GM12874 (cell line): ENCODE data around the gene TRPT1.

Experiments
- CTCF ChIP-seq: IDR thresholded peaks from 2 replicates; pipeline ENCODE4 v1.5.1; 2011; ENCODE audit warnings: low read depth, mild to moderate bottlenecking, control low read depth, low read length, moderate library complexity; ENCODE audit not compliant: insufficient read depth

The TRPT1 gene

GRCh38 chr11:64229090-64229743, 3.2 kb upstream of the TRPT1 start:
- no peak for TF ChIP-seq CTCF

DNA sequence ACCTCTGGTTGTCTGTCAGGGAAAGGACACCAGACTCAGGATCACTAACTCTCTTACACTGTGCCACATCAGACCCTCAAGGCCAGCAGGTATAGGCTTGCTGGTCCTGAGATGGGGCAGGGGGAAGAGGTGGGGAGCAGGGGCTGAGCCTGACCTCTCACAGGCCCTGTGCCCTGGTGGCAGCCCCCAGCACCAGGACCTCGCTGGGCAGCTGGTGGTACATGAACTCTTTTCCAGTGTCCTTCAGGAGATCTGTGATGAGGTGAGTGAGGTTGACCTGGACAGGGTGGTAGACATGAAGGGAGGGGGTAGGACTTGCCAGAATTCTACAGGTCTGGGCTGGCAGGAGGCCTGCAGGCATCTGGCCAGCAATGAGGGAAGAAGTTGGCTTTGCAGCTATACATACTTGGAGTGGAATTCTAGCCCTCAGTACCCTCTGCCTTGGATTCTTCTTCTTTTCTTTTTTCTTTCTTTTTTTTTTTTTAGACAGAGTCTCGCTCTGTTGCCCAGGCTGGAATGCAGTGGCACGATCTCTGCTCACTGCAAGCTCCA, 1.5 kb upstream of the TRPT1 start:
- TF ChIP-seq CTCF, result no peak

DNA sequence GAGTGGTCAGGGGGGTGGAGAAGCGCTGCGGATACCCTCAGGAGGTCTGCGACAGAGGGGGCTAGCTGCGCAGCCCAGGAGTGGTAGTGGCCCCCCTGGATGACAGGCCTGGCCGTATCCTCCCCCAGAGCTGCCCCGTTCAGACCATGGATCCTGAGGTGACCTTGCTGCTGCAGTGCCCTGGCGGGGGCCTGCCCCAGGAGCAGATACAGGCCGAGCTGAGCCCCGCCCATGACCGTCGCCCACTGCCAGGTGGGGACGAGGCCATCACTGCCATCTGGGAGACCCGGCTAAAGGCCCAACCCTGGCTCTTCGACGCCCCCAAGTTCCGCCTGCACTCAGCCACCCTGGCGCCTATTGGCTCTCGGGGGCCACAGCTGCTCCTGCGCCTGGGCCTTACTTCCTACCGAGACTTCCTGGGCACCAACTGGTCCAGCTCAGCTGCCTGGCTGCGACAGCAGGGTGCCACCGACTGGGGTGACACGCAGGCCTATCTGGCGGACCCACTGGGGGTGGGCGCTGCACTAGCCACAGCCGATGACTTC, 593 bp upstream of the TRPT1 start:
- TF ChIP-seq CTCF, result no peak

DNA sequence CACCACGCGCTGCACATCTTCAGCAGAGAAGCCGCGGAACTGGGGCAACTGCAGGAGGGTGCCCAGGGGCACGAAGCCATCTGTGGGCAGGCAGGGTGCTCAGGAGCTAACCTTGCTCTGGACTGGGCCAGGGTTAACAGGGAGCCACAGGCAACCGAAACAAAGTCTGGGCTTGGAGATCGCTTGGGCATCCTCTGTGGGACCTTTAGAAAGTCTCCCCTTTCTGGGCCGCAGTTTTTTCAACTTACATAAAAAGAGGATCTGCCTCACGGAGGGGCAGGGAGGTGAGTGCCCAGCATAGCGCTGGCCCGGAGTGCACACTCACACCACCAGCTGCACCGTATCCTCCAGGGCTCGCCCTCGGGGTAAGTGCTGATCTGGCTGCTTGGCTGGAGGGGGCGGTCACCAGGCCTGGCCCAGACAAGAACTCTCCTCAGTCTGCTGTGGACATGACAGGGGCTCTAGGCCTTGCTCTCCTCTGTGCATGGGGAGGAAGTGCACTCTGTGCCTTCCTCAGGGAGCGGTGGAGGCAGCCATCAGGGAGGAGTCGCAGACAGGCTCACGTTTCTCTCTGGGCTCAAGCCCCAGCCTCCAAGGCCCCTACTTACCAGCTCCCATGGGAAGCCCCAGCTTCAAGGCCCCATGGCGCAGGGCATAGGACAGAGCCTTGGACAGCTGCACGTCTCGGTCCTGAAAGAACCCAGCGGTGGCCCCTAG, 937 bp downstream of the TRPT1 start:
- no peak for TF ChIP-seq CTCF

DNA sequence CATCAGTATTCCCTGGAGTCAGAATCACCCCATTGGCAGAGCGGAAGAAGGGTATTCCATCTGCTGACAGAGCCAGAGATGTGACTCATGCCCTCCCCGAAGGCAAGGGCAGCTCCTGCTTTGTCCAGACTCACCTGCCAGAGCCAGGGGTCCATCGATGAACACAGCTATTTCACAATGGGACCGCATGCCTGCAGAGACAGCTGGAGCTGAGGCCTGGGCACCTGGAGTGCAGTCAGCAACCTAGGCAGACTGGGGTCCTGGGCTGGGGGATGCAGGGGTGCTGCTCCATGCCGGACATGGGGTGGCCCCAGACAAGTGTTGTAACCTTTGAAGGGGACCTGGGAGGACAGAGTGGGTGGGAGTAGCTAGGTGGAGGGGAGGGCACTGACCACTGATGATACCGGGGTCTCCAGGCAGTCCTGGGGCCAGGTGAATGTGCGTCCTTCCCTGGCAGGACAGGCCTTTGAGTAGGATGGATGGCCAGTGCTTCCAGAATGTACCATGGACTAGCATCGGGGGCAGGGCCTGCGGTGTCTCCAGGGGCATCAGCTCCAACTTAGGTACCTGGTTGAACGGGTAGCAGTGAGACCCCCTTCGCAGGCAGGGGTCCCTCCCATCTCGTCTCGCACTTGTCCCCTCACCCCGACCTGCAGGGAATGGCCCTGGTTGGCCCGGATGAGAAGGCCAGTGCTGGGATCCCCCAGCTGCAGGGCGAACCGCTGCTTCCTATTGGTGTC, 1.7 kb downstream of the TRPT1 start:
- TF ChIP-seq CTCF, result no peak

GRCh38 chr11:64223001-64223651, 2.9 kb downstream of the TRPT1 start:
- TF ChIP-seq CTCF, result no peak

- TF ChIP-seq CTCF, result no peak
Measured at GRCh38 chr11:64222651-64223000, 3.4 kb downstream of the TRPT1 start.
